Endothelial cell of umbilical vein (primary cell): ENCODE measurements around the gene C10orf88. TPM values are rescaled to one million over a fixed set of nuclear protein-coding genes. Genes with fewer than 3 reads are reported as not detected.

Experiments used
- BruUV-seq: library from RNA; stranded (reverse); fragments of 400-500 nt; replicated peaks from 2 replicates; lab custom pipeline; 2021; lab: Mats Ljungman, UMichigan
- CTCF ChIA-PET: fragments of 300-600, 350-600 bp; sonication (Branson Sonifier 250); formaldehyde crosslinking; loops from one replicate; lab custom pipeline; 2021; ENCODE audit warnings: antibody characterized with exemption, inconsistent platforms; lab: Charles Lee
- POLR2A ChIA-PET: fragments of 300-600, 350-600 bp; sonication (Branson Sonifier 250); formaldehyde crosslinking; loops from one replicate; lab custom pipeline; 2021; ENCODE audit warnings: antibody characterized with exemption, inconsistent platforms; lab: Charles Lee
- DNase-seq: peaks from one replicate; pipeline ENCODE4 v3.0.0-alpha.2; 2011; ENCODE audit warnings: low read depth, low spot score
- FAIRE-seq: peaks from 2 replicates; lab custom pipeline; 2011; peaks lifted over from hg19 to GRCh38; lab: Jason Lieb, UNC
- H2AFZ ChIP-seq: 2 replicates; pipeline ENCODE4 v1.6.0; 2012; ENCODE audit warnings: low read depth, low read length, control low read depth, inconsistent platforms
- H3K27ac ChIP-seq: 2 replicates; pipeline ENCODE4 v1.5.1; 2011; ENCODE audit warnings: low read depth, mild to moderate bottlenecking, control low read depth, low read length, moderate library complexity; ENCODE audit not compliant: insufficient read depth
- H3K27me3 ChIP-seq, 2 experiments: 2 replicates each; pipeline versions ENCODE4 v1.6.0 to v1.6.1; 2011; ENCODE audit warnings: low read length in 2 of 2, mixed read lengths in 1 of 2; ENCODE audit not compliant: control insufficient read depth in 2 of 2, insufficient read depth in 2 of 2
- H3K36me3 ChIP-seq, 2 experiments: 2 replicates in 1 of 2; 3 replicates in 1 of 2; pipeline ENCODE4 v1.5.1; 2011; ENCODE audit warnings: low read length in 2 of 2, mild to moderate bottlenecking in 1 of 2, moderate library complexity in 1 of 2; ENCODE audit not compliant: control insufficient read depth in 2 of 2, insufficient read depth in 2 of 2; ENCODE audit errors: extremely low read depth in 1 of 2
- H3K4me1 ChIP-seq: 3 replicates; pipeline ENCODE4 v1.5.1; 2011; ENCODE audit warnings: mild to moderate bottlenecking, low read length; ENCODE audit not compliant: control insufficient read depth, insufficient read depth; ENCODE audit errors: extremely low read depth
- H3K4me2 ChIP-seq: 2 replicates; pipeline ENCODE4 v1.6.1; 2011; ENCODE audit warnings: low read length, control low read depth, mixed read lengths; ENCODE audit not compliant: insufficient read depth
- H3K4me3 ChIP-seq, 3 experiments: fragments of 200-600 bp in 1 of 3; sonication (generic), shearing (Covaris generic) in 1 of 3; replicated peaks in 1 of 3; 2 replicates each; pipeline ENCODE4 v1.5.1; 2011 to 2016; ENCODE audit warnings: control low read depth in 3 of 3, low read length in 3 of 3, mild to moderate bottlenecking in 2 of 3, inconsistent platforms in 1 of 3, low read depth in 1 of 3, moderate library complexity in 1 of 3; ENCODE audit not compliant: insufficient read depth in 1 of 3
- H3K79me2 ChIP-seq: 2 replicates; pipeline ENCODE4 v1.6.0; 2012; ENCODE audit warnings: low read length, inconsistent platforms; ENCODE audit not compliant: control insufficient read depth, insufficient read depth
- H3K9ac ChIP-seq: replicated peaks from 2 replicates; pipeline ENCODE3; 2011; ENCODE audit warnings: low read length, control low read depth; ENCODE audit not compliant: insufficient read depth; ENCODE audit errors: extremely low read depth
- H3K9me1 ChIP-seq: replicated peaks from 3 replicates; pipeline ENCODE4 v1.6.0; 2011; ENCODE audit warnings: mild to moderate bottlenecking, low read length; ENCODE audit not compliant: control insufficient read depth, insufficient read depth; ENCODE audit errors: extremely low read depth
- H3K9me3 ChIP-seq: replicated peaks from 2 replicates; pipeline ENCODE4 v1.5.1; 2012; ENCODE audit warnings: low read length, inconsistent platforms; ENCODE audit not compliant: control insufficient read depth, insufficient read depth
- H4K20me1 ChIP-seq: replicated peaks from 2 replicates; pipeline ENCODE3; 2011; ENCODE audit warnings: mild to moderate bottlenecking, low read length; ENCODE audit not compliant: control insufficient read depth, insufficient read depth; ENCODE audit errors: extremely low read depth
- CTCF ChIP-seq, 2 donors: IDR thresholded peaks; 1 replicate in 1 of 2; 2 replicates in 1 of 2; pipeline ENCODE4 v1.5.1; 2011; ENCODE audit warnings: low read length in 2 of 2, mild to moderate bottlenecking in 2 of 2, moderate library complexity in 2 of 2, control low read depth in 1 of 2, inconsistent platforms in 1 of 2, low read depth in 1 of 2; ENCODE audit not compliant: insufficient read depth in 1 of 2; ENCODE audit errors: extremely low read depth in 1 of 2
- FOS ChIP-seq: IDR thresholded peaks from 2 replicates; pipeline ENCODE4 v1.6.1; 2011; ENCODE audit warnings: mild to moderate bottlenecking, low read length, moderate library complexity, borderline replicate concordance; ENCODE audit not compliant: insufficient read depth
- JUN ChIP-seq: IDR thresholded peaks from 2 replicates; pipeline ENCODE4 v1.6.1; 2011; ENCODE audit warnings: borderline replicate concordance, low read depth; ENCODE audit not compliant: insufficient read length, insufficient read depth
- POLR2A ChIP-seq: IDR thresholded peaks from 2 replicates; pipeline ENCODE4 v1.6.1; 2012; ENCODE audit warnings: low read depth, mild to moderate bottlenecking, control low read depth, low read length
- dilution Hi-C: fragments of 300-500 bp; cut with MboI; formaldehyde crosslinking; loops from one replicate; pipeline ENCODE4 v1.15.0; 2019; ENCODE audit warnings: low sequenced_read_pairs; ENCODE audit not compliant: extremely low pct_ligation_motif_present
- intact Hi-C: fragments of 100-400 bp; cut with micrococcal nuclease; formaldehyde crosslinking; loops from one replicate; pipeline ENCODE4 v1.10.0; 2022
- polyA plus RNA-seq, 4 experiments: library from polyadenylated mRNA; depleted of rRNA in 3 of 4; stranded (reverse) in 3 of 4; unstranded in 1 of 4; fragments of >200 nt; gene quantifications; 2 replicates each; pipeline versions ENCODE4 v1.2.1 to v1.2.3, GENCODE V29; 2011 to 2012; ENCODE audit warnings: missing spikeins in 1 of 4
- total RNA-seq: library from RNA; stranded (reverse); gene quantifications from 2 replicates; pipeline ENCODE4 v1.2.3, GENCODE V29; 2021

The C10orf88 gene
- total and polyA plus RNA-seq, 2 donors (not counting 3 experiments of a cell fraction or from before 2014, with no cell fraction given) = 3.6 to 13.2 TPM

- DNase-seq (peak; percentile 79), FAIRE-seq (no peak)
- peaks cover 12% of the 10 kb centered on the region for H3K4me1 ChIP-seq
- H3K36me3 ChIP-seq = peaks cover 3 to 6% of the 10 kb centered on the region in 2 experiments
- ChIA-PET POLR2A (no interaction called here), CTCF (interaction anchor here (1.2 to 1.5 kb wide), 2 partner anchors 8 to 40 kb away, joined by 3 to 4 read pairs; partner anchors contain the start of gene PSTK)
- BruUV-seq = no TSS peak
- peak overlapping the region; percentile 47 for H3K4me2 ChIP-seq
- no peaks in the 10 kb centered on the region for H3K9me1 ChIP-seq
- no peak for TF ChIP-seq CTCF (IDR thresholded peaks at IDR 0.05; ENCODE audit: extremely low read depth in 1 of 2, insufficient read depth in 1 of 2, low read depth in 1 of 2, low read length in 2 of 2)
- TF ChIP-seq POLR2A = no peak
- TF ChIP-seq JUN = peak; percentile 23
- no peak for TF ChIP-seq FOS
- no peak overlapping the region for H3K4me3 ChIP-seq
- H3K79me2 ChIP-seq = peaks cover 5% of the 10 kb centered on the region
- dilution Hi-C loops (no loop called here), intact Hi-C loops (no loop called here)
- H3K9me3 ChIP-seq = no peaks in the 10 kb centered on the region
- H3K9ac ChIP-seq = no peak overlapping the region
- peak overlapping the region; percentile 41 for H3K27ac ChIP-seq
- H4K20me1 ChIP-seq = no peaks in the 10 kb centered on the region
- H3K27me3 ChIP-seq = no peaks in the 10 kb centered on the region
- no peak overlapping the region for H2AFZ ChIP-seq
Observed at GRCh38 chr10:122939856-122940543, 14.0 kb downstream of the C10orf88 start.
